ENCODE results near the gene GNAO1. TPM values are rescaled to one million over a fixed set of nuclear protein-coding genes. Genes with fewer than 3 reads are reported as not detected.
A peak's percentile ranks its signal among the peaks of the same experiment; 100 is the strongest.

GNAO1 gene
- total RNA-seq, 2 experiments from 2014 or later: 1.5 to 2.3 TPM

DNA sequence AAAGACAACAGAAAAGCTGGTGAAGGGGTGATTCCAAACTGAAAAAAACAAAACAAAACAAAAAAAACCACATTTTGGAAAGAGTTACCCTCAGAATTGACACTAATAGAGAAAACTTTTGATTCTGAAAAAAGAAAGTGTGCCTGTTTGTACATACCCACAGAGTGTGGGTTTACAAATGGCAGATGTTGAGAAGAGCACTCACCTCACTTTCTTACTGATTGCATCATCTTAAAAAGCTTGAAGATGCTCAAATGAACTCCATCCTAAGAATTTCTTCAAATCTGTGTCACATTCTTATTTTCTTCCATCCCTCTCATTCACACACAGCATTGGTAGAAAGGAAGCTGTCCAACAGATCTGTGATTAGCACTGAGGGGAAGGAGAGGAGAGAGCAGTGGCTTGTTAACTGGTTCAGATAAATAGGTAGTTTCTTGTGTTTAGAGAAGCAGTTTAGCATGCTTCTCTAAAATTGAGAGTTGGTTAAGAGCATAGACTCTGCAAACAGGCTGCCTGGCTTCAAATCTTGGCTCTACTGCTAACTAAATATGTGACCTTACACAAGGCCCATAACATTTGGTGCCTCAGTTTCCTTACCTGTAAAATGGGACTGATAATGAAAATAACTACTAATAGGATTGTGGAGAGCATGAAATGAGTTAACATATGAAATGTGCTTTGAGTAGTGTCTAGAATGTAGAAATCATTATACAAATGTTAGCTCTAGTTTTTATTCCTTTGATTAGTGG is 6.9 kb downstream of the GNAO1 start:
- H3K9me3 Mint-ChIP-seq (ENCODE audit: low read depth): no peaks in the 10 kb centered on the region
- ChIA-PET CTCF (interaction anchor here (0.6 to 1.4 kb wide), 4 partner anchors 32 to 746 kb away, joined by 3 to 4 read pairs (median 3); no protein-coding TSS in a partner anchor), POLR2A (interaction anchor here (0.6 to 0.7 kb wide), 3 partner anchors 10 to 262 kb away, joined by 3 to 5 read pairs (median 4); no protein-coding TSS in a partner anchor)
- intact Hi-C loops (cut with DNase I, micrococcal nuclease): loop anchor here (2.0 to 10.0 kb wide), 8 partner anchors 79 to 1409 kb away; partner anchors contain the start of genes HERPUD1 (in 1 of the 2) and IRX5 (in 1 of the 2)
- peaks cover 32% of the 10 kb centered on the region for H3K27me3 Mint-ChIP-seq
- peak overlapping the region; percentile 82 for H3K27ac Mint-ChIP-seq
- no peak for DNase-seq
- H3K4me1 Mint-ChIP-seq: peaks cover 48% of the 10 kb centered on the region
- ATAC-seq: peak; percentile 28
- no peaks in the 10 kb centered on the region for H3K36me3 Mint-ChIP-seq (ENCODE audit: low read depth)
- no peak overlapping the region for H3K4me3 Mint-ChIP-seq

GRCh38 chr16:56198755-56199114 is 7.4 kb downstream of the GNAO1 start:
- ATAC-seq (peak; percentile 1), DNase-seq (no peak)
- Mint-ChIP-seq H3K9me3 (ENCODE audit: low read depth) (no peaks in the 10 kb centered on the region), H3K27ac (peak overlapping the region; percentile 82), H3K4me3 (no peak overlapping the region), H3K36me3 (ENCODE audit: low read depth) (no peaks in the 10 kb centered on the region), H3K27me3 (peaks cover 26% of the 10 kb centered on the region), H3K4me1 (peaks cover 43% of the 10 kb centered on the region)
- ChIA-PET CTCF (interaction anchor here (0.6 to 1.4 kb wide), 4 partner anchors 32 to 746 kb away, joined by 3 to 4 read pairs (median 3); no protein-coding TSS in a partner anchor), POLR2A (no interaction called here)
- intact Hi-C loops (cut with DNase I, micrococcal nuclease): loop anchor here (2.0 to 10.0 kb wide), 8 partner anchors 80 to 1409 kb away; partner anchors contain the start of genes HERPUD1 (in 1 of the 2) and IRX5 (in 1 of the 2)

- DNase-seq (peak; percentile 56), ATAC-seq (peak; percentile 65)
- peak overlapping the region; percentile 82 for H3K27ac Mint-ChIP-seq
- peaks cover 22% of the 10 kb centered on the region for H3K27me3 Mint-ChIP-seq
- H3K36me3 Mint-ChIP-seq (ENCODE audit: low read depth): no peaks in the 10 kb centered on the region
- ChIA-PET POLR2A (no interaction called here), CTCF (interaction anchor here (0.7 to 1.4 kb wide), 4 partner anchors 31 to 345 kb away, joined by 3 to 4 read pairs (median 3); no protein-coding TSS in a partner anchor)
- peaks cover 39% of the 10 kb centered on the region for H3K4me1 Mint-ChIP-seq
- H3K4me3 Mint-ChIP-seq: no peak overlapping the region
- no peaks in the 10 kb centered on the region for H3K9me3 Mint-ChIP-seq (ENCODE audit: low read depth)
- intact Hi-C loops (cut with DNase I, micrococcal nuclease): loop anchor here (2.0 to 10.0 kb wide), 8 partner anchors 80 to 1408 kb away; partner anchors contain the start of genes HERPUD1 (in 1 of the 2) and IRX5 (in 1 of the 2)
Measured at GRCh38 chr16:56199164-56199563, 7.9 kb downstream of the GNAO1 start.

DNA sequence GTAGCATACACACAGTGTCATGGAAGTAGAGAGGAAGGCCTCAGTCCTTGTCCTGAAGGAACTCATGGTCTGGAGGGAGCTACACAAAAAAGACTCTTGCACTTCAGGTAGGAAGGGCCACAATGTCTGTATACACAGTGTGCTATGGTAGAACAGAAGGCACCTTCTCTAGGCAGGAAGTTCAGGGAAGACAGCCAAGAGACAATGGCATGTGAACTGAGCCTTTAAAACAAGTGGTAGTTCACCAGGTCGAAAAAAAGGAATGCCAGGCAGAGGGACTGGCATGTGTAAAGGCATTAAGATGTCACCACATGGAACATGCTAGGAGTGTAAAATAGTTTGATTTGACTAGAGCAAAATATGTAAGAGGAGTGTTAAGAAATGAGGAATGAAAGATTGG is 9.7 kb downstream of the GNAO1 start:
- ChIA-PET CTCF (no interaction called here), POLR2A (no interaction called here)
- peaks cover 33% of the 10 kb centered on the region for H3K4me1 Mint-ChIP-seq
- H3K27ac Mint-ChIP-seq: peak overlapping the region; percentile 15
- DNase-seq: no peak
- H3K27me3 Mint-ChIP-seq: peaks cover 9% of the 10 kb centered on the region
- H3K9me3 Mint-ChIP-seq (ENCODE audit: low read depth): no peaks in the 10 kb centered on the region
- H3K4me3 Mint-ChIP-seq: no peak overlapping the region
- ATAC-seq: no peak
- no peaks in the 10 kb centered on the region for H3K36me3 Mint-ChIP-seq (ENCODE audit: low read depth)
- intact Hi-C loops (cut with DNase I, micrococcal nuclease): loop anchor here (5.0 to 10.0 kb wide), 3 partner anchors 114 to 226 kb away; partner anchors contain the start of gene AMFR (in 1 of the 2)

GRCh38 chr16:56202036-56202435 is 10.7 kb downstream of the GNAO1 start:
- DNase-seq (peak; percentile 54), ATAC-seq (peak; percentile 32)
- Mint-ChIP-seq H3K27ac (no peak overlapping the region), H3K27me3 (peaks cover 8% of the 10 kb centered on the region), H3K36me3 (ENCODE audit: low read depth) (no peaks in the 10 kb centered on the region), H3K9me3 (ENCODE audit: low read depth) (no peaks in the 10 kb centered on the region), H3K4me1 (peaks cover 33% of the 10 kb centered on the region), H3K4me3 (no peak overlapping the region)
- ChIA-PET CTCF (interaction anchor here (0.7 to 2.7 kb wide), 7 partner anchors 8 to 157 kb away, joined by 3 to 17 read pairs (median 6); partner anchors contain the start of gene GNAO1), POLR2A (no interaction called here)
- intact Hi-C loops (cut with DNase I, micrococcal nuclease): loop anchor here (2.0 to 10.0 kb wide), 8 partner anchors 77 to 489 kb away; partner anchors contain the start of genes AMFR (in 1 of the 2), NUDT21 (in 1 of the 2) and OGFOD1 (in 1 of the 2)

DNA sequence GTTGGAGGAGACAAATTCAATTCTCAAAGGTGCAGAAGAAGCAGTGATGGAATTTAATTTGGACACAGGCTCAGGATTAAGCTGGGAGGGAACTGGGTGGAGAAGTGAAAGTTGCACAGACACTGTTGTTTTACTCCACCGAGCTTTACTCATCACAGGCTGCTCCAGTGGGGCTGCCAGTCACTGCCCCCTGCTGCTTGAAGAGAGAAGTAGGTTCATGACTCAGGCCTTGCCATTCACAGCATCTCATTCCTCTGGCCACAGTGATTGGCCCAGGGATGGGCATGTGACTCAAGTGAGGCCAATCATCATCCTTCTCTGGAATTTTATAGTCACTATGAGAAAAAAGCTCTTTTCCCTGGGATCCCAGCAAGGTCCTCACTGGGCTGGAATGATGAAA is 11.8 kb downstream of the GNAO1 start:
- Mint-ChIP-seq H3K4me1 (peaks cover 23% of the 10 kb centered on the region), H3K4me3 (no peak overlapping the region), H3K27me3 (peaks cover 3% of the 10 kb centered on the region), H3K36me3 (ENCODE audit: low read depth) (no peaks in the 10 kb centered on the region), H3K9me3 (ENCODE audit: low read depth) (no peaks in the 10 kb centered on the region), H3K27ac (no peak overlapping the region)
- peak; percentile 85 for ATAC-seq
- intact Hi-C loops (cut with DNase I, micrococcal nuclease): loop anchor here (1.0 to 10.0 kb wide), 11 partner anchors 76 to 490 kb away; partner anchors contain the start of genes AMFR (in 1 of the 2), NUDT21 (in 1 of the 2) and OGFOD1 (in 1 of the 2)
- DNase-seq: peak; percentile 82
- CTCF ChIA-PET: interaction anchor here (0.6 to 2.8 kb wide), 16 partner anchors 9 to 258 kb away, joined by 3 to 17 read pairs (median 4); partner anchors contain the start of gene GNAO1
- POLR2A ChIA-PET: no interaction called here

DNA sequence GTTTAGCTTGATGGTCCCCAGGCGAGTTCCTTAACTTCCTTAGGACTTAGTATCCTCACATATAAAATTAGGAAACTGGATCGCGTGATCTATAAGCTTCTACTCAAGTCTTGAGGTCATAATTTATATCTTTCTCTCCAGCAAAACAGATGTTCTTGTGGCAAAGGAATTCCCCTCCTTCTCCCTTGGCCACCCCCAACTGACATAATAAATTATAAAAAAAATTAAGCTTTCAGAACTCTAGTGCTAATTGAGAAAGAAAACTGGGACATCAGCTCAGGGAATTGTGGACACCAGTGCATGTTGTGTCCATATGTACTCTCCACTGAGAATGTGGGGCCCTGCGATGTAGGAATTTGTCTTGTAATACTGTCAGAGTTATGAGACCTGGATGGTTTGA is 13.5 kb downstream of the GNAO1 start:
- POLR2A ChIA-PET: no interaction called here
- H3K27me3 Mint-ChIP-seq: peaks cover 5% of the 10 kb centered on the region
- H3K27ac Mint-ChIP-seq: no peak overlapping the region

GRCh38 chr16:56206951-56207350 is 15.7 kb downstream of the GNAO1 start:
- intact Hi-C loops (cut with DNase I, micrococcal nuclease): loop anchor here in 1 of 2 experiments (10.0 kb wide), 1 partner anchor 108 kb away; no protein-coding TSS in a partner anchor
- Mint-ChIP-seq H3K36me3 (ENCODE audit: low read depth) (no peaks in the 10 kb centered on the region), H3K27me3 (peaks cover 10% of the 10 kb centered on the region), H3K4me3 (no peak overlapping the region), H3K9me3 (ENCODE audit: low read depth) (no peaks in the 10 kb centered on the region), H3K27ac (no peak overlapping the region), H3K4me1 (no peaks in the 10 kb centered on the region)
- ChIA-PET POLR2A (no interaction called here), CTCF (interaction anchor here (0.6 to 0.9 kb wide), 2 partner anchors 32 to 506 kb away, joined by 3 to 4 read pairs; no protein-coding TSS in a partner anchor)
- ATAC-seq (no peak), DNase-seq (no peak)

More for the DNA sequence above, 13.5 kb downstream of the GNAO1 start:
- H3K4me3 Mint-ChIP-seq: no peak overlapping the region
- intact Hi-C loops (cut with DNase I, micrococcal nuclease): loop anchor here (5.0 to 10.0 kb wide), 3 partner anchors 110 to 222 kb away; partner anchors contain the start of gene AMFR (in 1 of the 2)
- DNase-seq (no peak), ATAC-seq (no peak)
- no peaks in the 10 kb centered on the region for H3K36me3 Mint-ChIP-seq (ENCODE audit: low read depth)
- H3K4me1 Mint-ChIP-seq: peaks cover 5% of the 10 kb centered on the region
- CTCF ChIA-PET: interaction anchor here (0.6 to 2.8 kb wide), 4 partner anchors 11 to 164 kb away, joined by 3 to 7 read pairs (median 5); partner anchors contain the start of gene GNAO1
- H3K9me3 Mint-ChIP-seq (ENCODE audit: low read depth): no peaks in the 10 kb centered on the region

GRCh38 chr16:56207421-56207820 is 16.1 kb downstream of the GNAO1 start:
- Mint-ChIP-seq H3K27me3 (peaks cover 12% of the 10 kb centered on the region), H3K9me3 (ENCODE audit: low read depth) (no peaks in the 10 kb centered on the region), H3K4me1 (no peaks in the 10 kb centered on the region), H3K27ac (no peak overlapping the region), H3K36me3 (ENCODE audit: low read depth) (no peaks in the 10 kb centered on the region), H3K4me3 (no peak overlapping the region)
- ChIA-PET POLR2A (no interaction called here), CTCF (interaction anchor here (0.9 to 1.2 kb wide), 2 partner anchors 15 to 32 kb away, joined by 3 to 4 read pairs; no protein-coding TSS in a partner anchor)
- no peak for ATAC-seq
- intact Hi-C loops (cut with DNase I, micrococcal nuclease): loop anchor here in 1 of 2 experiments (10.0 kb wide), 1 partner anchor 107 kb away; no protein-coding TSS in a partner anchor
- no peak for DNase-seq

GRCh38 chr16:56211435-56211981 is 20.2 kb downstream of the GNAO1 start:
- ChIA-PET CTCF (no interaction called here), POLR2A (no interaction called here)
- Mint-ChIP-seq H3K4me3 (no peak overlapping the region), H3K4me1 (no peaks in the 10 kb centered on the region), H3K27ac (no peak overlapping the region), H3K9me3 (ENCODE audit: low read depth) (no peaks in the 10 kb centered on the region), H3K36me3 (ENCODE audit: low read depth) (no peaks in the 10 kb centered on the region), H3K27me3 (peaks cover 9% of the 10 kb centered on the region)
- intact Hi-C loops (cut with DNase I, micrococcal nuclease): no loop called here
- ATAC-seq: no peak
- no peak for DNase-seq

GRCh38 chr16:56212144-56212543 is 20.9 kb downstream of the GNAO1 start:
- no peaks in the 10 kb centered on the region for H3K9me3 Mint-ChIP-seq (ENCODE audit: low read depth)
- H3K4me3 Mint-ChIP-seq: no peak overlapping the region
- ChIA-PET POLR2A (no interaction called here), CTCF (no interaction called here)
- no peaks in the 10 kb centered on the region for H3K4me1 Mint-ChIP-seq
- no peak for ATAC-seq
- H3K36me3 Mint-ChIP-seq (ENCODE audit: low read depth): no peaks in the 10 kb centered on the region
- peaks cover 9% of the 10 kb centered on the region for H3K27me3 Mint-ChIP-seq
- intact Hi-C loops (cut with DNase I, micrococcal nuclease): no loop called here
- no peak for DNase-seq
- H3K27ac Mint-ChIP-seq: no peak overlapping the region
